ENCODE data around the gene ELK4.

Gene ELK4

DNA sequence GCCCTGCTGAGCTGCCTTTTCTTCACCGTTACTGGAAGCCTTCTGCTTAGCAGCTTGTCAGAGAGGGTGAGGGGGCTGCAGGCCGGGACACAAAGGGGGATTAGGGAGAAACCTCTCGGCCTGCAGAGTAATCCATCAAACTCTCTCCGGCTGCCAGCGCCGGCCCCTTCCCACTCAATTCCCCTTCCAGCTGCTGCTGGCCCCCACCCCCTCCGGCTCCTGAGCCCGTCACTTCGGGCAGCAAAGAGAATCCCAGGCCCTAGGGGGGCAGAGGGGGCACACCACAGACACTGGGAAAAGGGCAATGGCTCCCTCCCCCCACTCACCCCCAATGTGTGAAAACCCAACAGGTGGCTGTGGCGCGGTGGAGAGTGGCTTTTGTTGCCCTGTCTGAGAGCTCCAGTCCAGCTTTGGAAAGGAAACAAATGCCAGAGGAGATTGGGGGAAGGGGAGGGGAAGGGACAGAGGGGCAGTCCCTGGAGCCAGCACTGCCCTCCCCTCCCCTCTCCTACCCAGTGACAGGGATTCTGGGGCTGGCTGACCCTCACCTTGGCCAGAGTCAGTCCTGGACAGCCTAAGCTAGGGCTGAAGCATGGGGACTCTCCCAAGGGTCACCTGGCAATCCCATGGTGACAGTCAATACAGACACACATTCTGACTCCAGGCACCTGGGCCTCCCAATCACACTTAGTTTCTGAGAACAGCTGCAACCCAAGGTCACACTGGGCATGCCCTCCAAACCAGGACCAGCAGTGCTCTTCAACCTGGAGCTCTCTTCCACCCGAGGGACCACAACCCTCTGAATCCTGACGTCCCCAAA lies 39.0 kb upstream of the ELK4 start:
- Histone ChIP-seq H3K4me3 (ENCODE audit: low read length) (no peak overlapping the region), H3K9me3 (replicated peaks; ENCODE audit: low read length) (no peaks in the 10 kb centered on the region), H3K27me3 (ENCODE audit: control insufficient read depth, insufficient read depth, low read length) (peaks cover 3% of the 10 kb centered on the region), H3K4me1 (ENCODE audit: control insufficient read depth, insufficient read depth, low read length) (no peaks in the 10 kb centered on the region), H3K36me3 (ENCODE audit: insufficient read depth, low read length) (no peaks in the 10 kb centered on the region), H3K9ac (ENCODE audit: low read depth, low read length) (no peak overlapping the region), H3K4me2 (ENCODE audit: low read length) (no peak overlapping the region)

DNA sequence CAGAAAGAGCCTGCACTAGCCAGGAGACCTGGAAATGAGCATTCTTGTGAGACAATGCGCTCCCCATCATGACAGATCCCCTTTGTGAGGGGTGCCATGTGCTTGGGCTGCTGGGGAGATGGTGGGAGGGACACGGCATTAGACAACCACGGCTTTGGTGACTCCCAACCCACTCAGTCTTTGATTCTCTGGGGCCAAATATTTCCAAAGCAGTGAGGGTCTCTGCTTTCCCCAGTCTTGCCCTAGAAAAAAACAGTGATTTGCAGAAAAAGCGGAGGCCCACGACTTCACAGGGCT lies 38.3 kb upstream of the ELK4 start:
- no peak overlapping the region for H3K4me2 ChIP-seq (ENCODE audit: low read length)
- peaks cover 3% of the 10 kb centered on the region for H3K27me3 ChIP-seq (ENCODE audit: control insufficient read depth, insufficient read depth, low read length)

DNA sequence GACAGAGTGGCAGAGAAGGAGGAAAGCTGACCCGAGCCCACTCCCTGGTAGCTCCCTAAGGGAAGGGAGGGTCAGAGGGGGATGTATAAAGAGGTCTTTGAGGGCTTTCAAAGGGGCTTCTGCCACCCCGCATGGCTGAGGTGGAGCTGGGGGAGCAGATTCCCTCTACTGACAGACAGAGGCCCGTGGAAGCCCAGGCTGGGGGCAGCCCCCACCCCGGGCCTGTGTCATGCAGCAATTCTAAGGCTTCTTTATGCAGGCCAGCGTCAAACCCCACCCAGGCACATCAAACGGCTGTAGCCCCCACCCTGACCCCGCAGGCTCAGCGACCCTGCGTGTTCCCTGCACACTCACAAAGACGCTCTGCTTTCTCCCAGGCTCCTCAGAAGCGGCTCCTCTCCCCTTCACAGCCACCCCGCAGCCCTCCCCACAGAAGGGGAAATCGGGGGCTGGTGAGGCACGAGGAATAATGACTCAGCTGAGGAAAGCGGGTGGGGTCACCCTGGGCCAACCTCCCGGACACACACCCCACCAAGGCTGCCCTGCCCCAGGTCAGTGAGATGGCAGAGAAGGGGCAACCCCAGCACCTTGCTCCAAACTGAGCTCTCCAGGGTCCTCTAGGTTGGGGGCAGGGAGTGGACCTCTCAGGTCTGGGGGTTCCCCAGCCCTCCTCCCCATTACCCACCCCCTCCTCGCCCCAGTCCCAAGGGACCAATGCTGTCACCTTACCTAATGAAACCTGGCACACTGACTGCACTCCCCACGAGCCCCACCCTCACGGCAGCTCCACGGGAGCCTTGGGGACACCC lies 37.7 kb upstream of the ELK4 start:
- Histone ChIP-seq H3K9me3 (replicated peaks; ENCODE audit: low read length) (no peaks in the 10 kb centered on the region), H3K4me3 (ENCODE audit: low read length) (no peak overlapping the region), H3K9ac (ENCODE audit: low read depth, low read length) (no peak overlapping the region), H3K27me3 (ENCODE audit: control insufficient read depth, insufficient read depth, low read length) (peaks cover 3% of the 10 kb centered on the region), H3K4me1 (ENCODE audit: control insufficient read depth, insufficient read depth, low read length) (peaks cover 3% of the 10 kb centered on the region), H3K4me2 (ENCODE audit: low read length) (no peak overlapping the region), H3K36me3 (ENCODE audit: insufficient read depth, low read length) (no peaks in the 10 kb centered on the region)

More for the DNA sequence above, 38.3 kb upstream of the ELK4 start:
- H3K9me3 ChIP-seq (replicated peaks; ENCODE audit: low read length) = no peaks in the 10 kb centered on the region
- H3K4me1 ChIP-seq (ENCODE audit: control insufficient read depth, insufficient read depth, low read length) = no peaks in the 10 kb centered on the region
- H3K4me3 ChIP-seq (ENCODE audit: low read length) = no peak overlapping the region
- no peak overlapping the region for H3K9ac ChIP-seq (ENCODE audit: low read depth, low read length)
- no peaks in the 10 kb centered on the region for H3K36me3 ChIP-seq (ENCODE audit: insufficient read depth, low read length)

GRCh38 chr1:205668951-205669340 lies 37.1 kb upstream of the ELK4 start:
- peaks cover 3% of the 10 kb centered on the region for H3K27me3 ChIP-seq (ENCODE audit: control insufficient read depth, insufficient read depth, low read length)
- no peaks in the 10 kb centered on the region for H3K36me3 ChIP-seq (ENCODE audit: insufficient read depth, low read length)
- no peak overlapping the region for H3K4me2 ChIP-seq (ENCODE audit: low read length)
- peaks cover 3% of the 10 kb centered on the region for H3K4me1 ChIP-seq (ENCODE audit: control insufficient read depth, insufficient read depth, low read length)
- H3K9me3 ChIP-seq (replicated peaks; ENCODE audit: low read length) = no peaks in the 10 kb centered on the region
- no peak overlapping the region for H3K9ac ChIP-seq (ENCODE audit: low read depth, low read length)
- no peak overlapping the region for H3K4me3 ChIP-seq (ENCODE audit: low read length)

DNA sequence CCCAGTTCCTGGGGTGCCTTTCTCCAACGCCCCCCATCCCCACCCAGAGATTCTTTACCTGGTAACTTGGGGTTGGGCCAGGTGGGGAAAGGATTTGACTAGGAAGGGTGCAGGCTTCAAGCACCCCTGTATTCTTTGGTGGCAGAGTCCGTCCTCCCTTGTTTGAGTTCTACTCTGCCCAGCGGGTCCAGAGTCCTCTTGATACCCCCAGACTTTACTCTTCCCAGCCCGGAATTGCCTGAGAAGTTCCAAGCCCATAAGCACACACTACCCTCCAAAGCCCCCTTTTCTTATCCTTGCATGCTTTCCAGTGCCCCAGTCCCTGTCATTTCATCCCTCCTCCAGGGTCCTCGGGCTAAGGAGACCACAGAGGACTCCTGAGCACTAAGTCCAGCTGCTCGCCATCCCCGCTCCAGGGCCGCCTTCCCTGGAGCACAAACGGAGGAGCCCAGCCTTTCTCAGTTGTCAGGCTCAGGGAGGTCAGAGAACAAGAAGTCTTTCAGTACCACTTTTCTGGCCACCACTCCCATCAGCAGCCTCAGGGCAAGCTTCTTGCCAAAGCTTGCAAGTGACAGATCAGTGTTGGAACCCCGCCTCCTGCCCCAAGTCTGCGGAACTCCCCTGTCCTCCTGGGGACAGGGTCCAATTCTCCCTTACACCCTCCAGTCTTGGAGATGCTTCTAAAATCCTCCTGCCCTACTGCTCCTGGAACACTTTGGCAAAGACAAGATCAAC lies 36.3 kb upstream of the ELK4 start:
- H3K4me1 ChIP-seq (ENCODE audit: control insufficient read depth, insufficient read depth, low read length) = peaks cover 3% of the 10 kb centered on the region
- no peak overlapping the region for H3K4me2 ChIP-seq (ENCODE audit: low read length)
- H3K4me3 ChIP-seq (ENCODE audit: low read length) = no peak overlapping the region
- peaks cover 3% of the 10 kb centered on the region for H3K27me3 ChIP-seq (ENCODE audit: control insufficient read depth, insufficient read depth, low read length)
- H3K9ac ChIP-seq (ENCODE audit: low read depth, low read length) = no peak overlapping the region
- no peaks in the 10 kb centered on the region for H3K9me3 ChIP-seq (replicated peaks; ENCODE audit: low read length)
- H3K36me3 ChIP-seq (ENCODE audit: insufficient read depth, low read length) = no peaks in the 10 kb centered on the region

GRCh38 chr1:205666372-205667166 lies 34.8 kb upstream of the ELK4 start:
- H3K9ac ChIP-seq (ENCODE audit: low read depth, low read length) = no peak overlapping the region
- H3K36me3 ChIP-seq (ENCODE audit: insufficient read depth, low read length) = no peaks in the 10 kb centered on the region
- H3K4me2 ChIP-seq (ENCODE audit: low read length) = no peak overlapping the region
- no peaks in the 10 kb centered on the region for H3K9me3 ChIP-seq (replicated peaks; ENCODE audit: low read length)
- peaks cover 3% of the 10 kb centered on the region for H3K4me1 ChIP-seq (ENCODE audit: control insufficient read depth, insufficient read depth, low read length)
- H3K27me3 ChIP-seq (ENCODE audit: control insufficient read depth, insufficient read depth, low read length) = peaks cover 3% of the 10 kb centered on the region
- no peak overlapping the region for H3K4me3 ChIP-seq (ENCODE audit: low read length)

DNA sequence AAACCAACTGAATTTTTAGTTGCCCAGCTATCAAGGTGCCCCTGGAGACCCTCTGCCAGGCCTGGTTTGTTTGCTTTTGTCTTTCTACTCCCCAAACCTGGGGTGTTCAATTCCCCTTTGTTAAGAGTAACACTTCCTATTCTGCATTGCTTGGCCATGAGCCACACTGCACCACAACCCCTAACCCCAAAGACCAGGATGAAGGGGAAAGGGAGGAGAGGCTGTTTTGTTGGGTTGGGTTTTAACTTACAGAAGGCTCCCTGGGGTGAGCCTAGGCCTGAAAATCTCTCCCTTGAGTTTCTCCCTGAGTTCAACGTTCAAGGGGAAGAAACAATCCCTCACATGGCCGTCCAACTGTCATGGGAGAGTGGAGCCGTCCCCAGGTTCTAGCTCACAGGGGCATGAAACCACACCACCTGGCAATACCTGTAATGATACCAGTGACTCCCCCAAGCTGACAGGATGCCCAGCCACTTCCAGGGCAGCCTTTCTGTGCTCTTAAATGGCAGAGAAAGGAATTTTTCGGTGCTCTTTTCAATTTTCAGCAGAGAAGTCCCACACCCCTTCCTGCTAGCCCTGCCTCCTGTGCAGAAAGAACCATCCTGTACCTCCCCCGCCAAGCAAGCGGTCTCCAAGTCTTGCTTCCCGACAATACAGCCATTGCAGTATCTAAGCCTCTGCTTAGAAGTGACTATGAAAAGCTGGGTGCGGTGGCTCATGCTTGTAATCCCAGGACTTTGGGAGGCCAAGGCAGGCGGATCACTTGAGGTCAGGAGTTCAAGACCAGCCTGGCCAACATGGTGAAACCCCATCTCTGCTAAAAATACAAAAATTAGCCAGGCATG lies 33.6 kb upstream of the ELK4 start:
- peaks cover 3% of the 10 kb centered on the region for H3K27me3 ChIP-seq (ENCODE audit: control insufficient read depth, insufficient read depth, low read length)
- no peaks in the 10 kb centered on the region for H3K36me3 ChIP-seq (ENCODE audit: insufficient read depth, low read length)
- no peak overlapping the region for H3K4me2 ChIP-seq (ENCODE audit: low read length)
- H3K9ac ChIP-seq (ENCODE audit: low read depth, low read length) = no peak overlapping the region
- H3K4me1 ChIP-seq (ENCODE audit: control insufficient read depth, insufficient read depth, low read length) = peaks cover 3% of the 10 kb centered on the region
- no peak overlapping the region for H3K4me3 ChIP-seq (ENCODE audit: low read length)
- no peaks in the 10 kb centered on the region for H3K9me3 ChIP-seq (replicated peaks; ENCODE audit: low read length)

DNA sequence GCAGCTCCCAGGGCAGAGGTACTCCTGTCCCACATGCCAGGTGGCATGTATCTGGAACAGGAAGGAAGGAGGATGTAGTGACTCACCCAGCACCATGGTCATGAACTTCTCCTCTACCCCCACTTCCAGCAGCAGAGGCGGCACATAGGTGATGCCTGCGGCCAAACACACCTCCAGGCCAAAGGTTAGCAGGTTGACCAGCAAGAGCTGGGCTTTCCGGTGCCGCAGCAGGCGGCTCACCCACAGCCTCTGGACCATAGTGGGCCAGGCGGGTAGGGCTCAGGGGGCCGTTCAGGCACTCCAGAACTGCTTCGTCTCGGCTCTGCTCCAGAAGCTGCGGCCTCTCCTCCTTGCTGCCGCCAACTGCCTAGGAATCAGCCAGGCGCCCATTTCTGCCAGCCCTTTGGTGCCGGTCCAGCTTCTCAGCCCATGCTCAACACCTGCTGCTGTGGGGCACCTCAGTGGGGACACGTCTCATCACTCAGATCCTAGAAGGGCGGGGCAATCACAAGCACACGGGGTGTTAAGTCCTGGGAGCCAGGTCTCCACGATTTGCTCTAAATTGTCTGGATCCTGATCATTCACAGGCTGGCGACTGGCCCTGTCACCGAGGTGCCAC lies 32.7 kb upstream of the ELK4 start:
- Histone ChIP-seq H3K27me3 (ENCODE audit: control insufficient read depth, insufficient read depth, low read length) (peaks cover 3% of the 10 kb centered on the region), H3K36me3 (ENCODE audit: insufficient read depth, low read length) (no peaks in the 10 kb centered on the region), H3K4me2 (ENCODE audit: low read length) (no peak overlapping the region), H3K4me1 (ENCODE audit: control insufficient read depth, insufficient read depth, low read length) (peaks cover 3% of the 10 kb centered on the region), H3K4me3 (ENCODE audit: low read length) (no peak overlapping the region), H3K9ac (ENCODE audit: low read depth, low read length) (no peak overlapping the region), H3K9me3 (replicated peaks; ENCODE audit: low read length) (no peaks in the 10 kb centered on the region)

- Histone ChIP-seq H3K27me3 (ENCODE audit: control insufficient read depth, insufficient read depth, low read length) (peaks cover 1% of the 10 kb centered on the region), H3K9me3 (replicated peaks; ENCODE audit: low read length) (no peaks in the 10 kb centered on the region), H3K9ac (ENCODE audit: low read depth, low read length) (no peak overlapping the region), H3K4me3 (ENCODE audit: low read length) (no peak overlapping the region), H3K36me3 (ENCODE audit: insufficient read depth, low read length) (no peaks in the 10 kb centered on the region), H3K4me1 (ENCODE audit: control insufficient read depth, insufficient read depth, low read length) (peaks cover 3% of the 10 kb centered on the region), H3K4me2 (ENCODE audit: low read length) (no peak overlapping the region)
These were observed 31.6 kb upstream of the ELK4 start for GRCh38 chr1:205663286-205663936.

- no peaks in the 10 kb centered on the region for H3K27me3 ChIP-seq (ENCODE audit: control insufficient read depth, insufficient read depth, low read length)
- no peaks in the 10 kb centered on the region for H3K36me3 ChIP-seq (ENCODE audit: insufficient read depth, low read length)
- H3K9me3 ChIP-seq (replicated peaks; ENCODE audit: low read length) = no peaks in the 10 kb centered on the region
- peaks cover 3% of the 10 kb centered on the region for H3K4me1 ChIP-seq (ENCODE audit: control insufficient read depth, insufficient read depth, low read length)
- no peak overlapping the region for H3K4me2 ChIP-seq (ENCODE audit: low read length)
- no peak overlapping the region for H3K9ac ChIP-seq (ENCODE audit: low read depth, low read length)
- no peak overlapping the region for H3K4me3 ChIP-seq (ENCODE audit: low read length)
These were observed 31.0 kb upstream of the ELK4 start for GRCh38 chr1:205662791-205663190.
